Adrenal gland (tissue), 12 donors: ENCODE results near the gene SH3GL2. TPM values are rescaled to one million over a fixed set of nuclear protein-coding genes. Genes with fewer than 3 reads are reported as not detected.

ENCODE experiments used
- DNase-seq, 7 donors: peaks; one replicate each; pipeline ENCODE4 v3.0.0-alpha.2; 2019 to 2020
- H3K27ac ChIP-seq, 5 donors: fragments of 200-600 bp; sonication (generic) in 4 of 5; 1 replicate in 3 of 5; 2 replicates in 2 of 5; pipeline versions ENCODE4 v1.5.1 to v1.8.0; 2016 to 2020; ENCODE audit warnings: mild to moderate bottlenecking in 1 of 5
- H3K27me3 ChIP-seq: fragments of 200-600 bp; 2 replicates; pipeline ENCODE4 v1.8.0; 2021
- H3K36me3 ChIP-seq, 2 donors: fragments of 200-600 bp; replicated peaks in 1 of 2; 1 replicate in 1 of 2; 2 replicates in 1 of 2; pipeline versions ENCODE4 v1.5.1 to v1.8.0; 2018 to 2022
- H3K4me1 ChIP-seq, 2 donors: fragments of 200-600 bp; replicated peaks in 1 of 2; 1 replicate in 1 of 2; 2 replicates in 1 of 2; pipeline versions ENCODE4 v1.5.1 to v1.8.0; 2018 to 2021
- H3K4me3 ChIP-seq, 4 donors: fragments of 200-600 bp; sonication (generic) in 3 of 4; one replicate each; pipeline ENCODE4 v1.5.1; 2016 to 2018
- H3K9me3 ChIP-seq, 3 donors: fragments of 200-600 bp; sonication (generic) in 1 of 3; replicated peaks in 1 of 3; 1 replicate in 2 of 3; 2 replicates in 1 of 3; pipeline versions ENCODE4 v1.5.1 to v1.8.0; 2016 to 2021
- CTCF ChIP-seq, 6 experiments: fragments of 450-650 bp in 4 of 6; fragments of 200-600 bp in 2 of 6; sonication (generic) in 1 of 6; IDR thresholded peaks; 1 replicate in 5 of 6; 2 replicates in 1 of 6; pipeline versions ENCODE4 v1.5.1 to v1.8.0; 2016 to 2021; ENCODE audit warnings: antibody characterized with exemption in 6 of 6, mild to moderate bottlenecking in 2 of 6, moderate library complexity in 1 of 6
- POLR2A ChIP-seq, 2 donors: fragments of 450-650 bp; IDR thresholded peaks; one replicate each; pipeline ENCODE4 v1.6.1; 2017; ENCODE audit warnings: antibody characterized with exemption in 2 of 2, mild to moderate bottlenecking in 2 of 2, moderate library complexity in 1 of 2
- WGBS, 4 donors: extraction: QIAGEN DNeasy Blood & Tissue Kit in 2 of 4; methylation state at CpG; one replicate each; pipeline versions ENCODE4 v1.1.5 to v1.1.7; 2013 to 2017; 5-methylcytosine and 5-hydroxymethylcytosine counted together
- intact Hi-C, 2 donors: fragments of 100-400 bp; cut with DNase I; formaldehyde crosslinking; loops; one replicate each; pipeline versions ENCODE4 v1.14.1 to v1.15.0; 2022 to 2023
- polyA plus RNA-seq, 3 donors: library from polyadenylated mRNA; stranded (reverse); fragments of 200-250 nt in 2 of 3; fragments of 350-450 nt in 1 of 3; fragmentation: Illumina TruSeq in 1 of 3; extraction: RNeasy Lipid Tissue Mini Kit (QIAGEN cat#74804) in 1 of 3; gene quantifications; one replicate each; pipeline ENCODE4 v1.2.3, GENCODE V29; 2013 to 2014
- total RNA-seq, 9 donors: library from RNA; depleted of rRNA in 4 of 9; stranded (reverse); fragments of >200 nt in 4 of 9; fragments of 120-200 nt in 1 of 9; fragmentation: NEBNext Ultra II Directional in 1 of 9; extraction: Animal tissue kit (Norgen Biotek cat#: 25700) in 1 of 9; gene quantifications; one replicate each; pipeline versions ENCODE4 v1.1.0 to v1.2.4, GENCODE V29; 2013 to 2023
- donor health status: healthy with polysubstance abuse.
- donor health status: Bipolar disorder and iron deficiency.
- donor health status: DM: yes; HTN: yes; CAD: no.
- donor health status: DM: no; HTN: no; CAD: no.
- donor health status: DM: no; HTN: no; CAD: no.
- donor health status: DM: yes; HTN: yes; CAD: no.

Gene SH3GL2
- total and polyA plus RNA-seq, 12 donors = 0.07 to 0.29 (median 0.19) TPM; not detected in 8

DNA sequence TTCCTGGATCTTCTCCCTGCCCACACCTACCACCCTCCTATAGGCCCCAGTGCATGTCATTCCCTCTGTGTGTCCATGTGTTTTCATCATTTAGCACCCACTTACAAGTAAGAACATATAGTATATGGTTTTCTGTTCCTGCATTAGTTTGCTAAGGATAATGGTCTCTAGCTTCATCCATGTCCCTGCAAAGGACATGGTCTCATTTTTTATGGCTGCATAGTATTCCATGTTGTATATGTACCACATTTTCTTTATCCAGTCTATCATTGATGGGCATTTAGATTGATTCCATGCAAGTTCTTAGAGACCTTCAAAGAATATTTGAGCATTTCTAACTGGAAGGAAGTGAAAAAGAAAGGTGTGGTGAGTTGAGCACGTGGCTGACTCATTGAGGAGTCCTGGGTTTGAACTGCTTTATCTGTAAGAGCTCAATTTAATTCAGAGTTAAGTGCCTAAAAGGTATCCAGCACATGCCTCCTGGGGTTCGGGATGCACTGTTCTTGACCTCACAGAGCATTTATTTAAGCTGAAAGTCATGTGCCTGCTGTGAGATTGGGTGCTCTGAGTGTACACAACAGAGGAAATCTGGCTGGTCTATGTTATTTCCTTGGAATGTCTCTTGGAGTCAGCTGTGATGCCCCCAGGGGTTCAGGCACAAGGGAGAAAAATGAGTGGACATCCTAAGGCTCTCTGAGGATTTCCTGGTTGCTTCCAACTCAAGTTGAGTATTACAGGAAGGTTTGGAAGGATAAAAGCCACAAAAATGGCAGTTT, 56.4 kb downstream of the SH3GL2 start:
- no peaks in the 10 kb centered on the region for H3K27me3 ChIP-seq
- DNase-seq = no peak
- H3K27ac ChIP-seq = no peak overlapping the region
- no peaks in the 10 kb centered on the region for H3K36me3 ChIP-seq
- intact Hi-C loops = no loop called here
- WGBS, 4 donors = 57 to 68% (median 59%) methylated on average over 2 of the region's 2 CpGs
- H3K9me3 ChIP-seq = no peaks in the 10 kb centered on the region
- H3K4me1 ChIP-seq = no peaks in the 10 kb centered on the region
- H3K4me3 ChIP-seq = no peak overlapping the region
- TF ChIP-seq POLR2A (IDR thresholded peaks at IDR 0.05) (no peak), CTCF (IDR thresholded peaks at IDR 0.05) (no peak)

DNA sequence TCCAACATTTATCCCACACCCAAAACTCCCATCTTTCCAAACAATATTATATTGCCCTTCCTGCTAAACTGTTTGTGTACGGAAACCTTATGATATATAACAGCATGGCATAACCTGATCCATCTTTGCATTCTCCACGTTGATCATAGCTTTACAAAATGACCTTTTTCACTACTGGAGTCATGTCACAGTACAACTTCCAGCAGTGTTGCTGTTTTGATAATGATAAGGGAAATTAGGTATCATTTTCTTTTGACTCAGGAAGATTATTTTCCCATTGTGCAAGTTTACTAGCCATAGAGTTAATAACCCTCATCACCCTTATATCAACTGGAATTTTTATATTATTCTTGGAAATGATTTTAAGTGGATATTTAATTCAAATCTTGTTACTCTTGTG, 57.5 kb downstream of the SH3GL2 start:
- DNase-seq = no peak
- intact Hi-C loops = no loop called here
- Histone ChIP-seq H3K27me3 (no peaks in the 10 kb centered on the region), H3K4me1 (no peaks in the 10 kb centered on the region), H3K36me3 (no peaks in the 10 kb centered on the region), H3K9me3 (no peaks in the 10 kb centered on the region), H3K27ac (no peak overlapping the region), H3K4me3 (no peak overlapping the region)
- 20 to 62% (median 47%) methylated on average over 2 of the region's 2 CpGs for WGBS, 4 donors
- TF ChIP-seq CTCF (IDR thresholded peaks at IDR 0.05) (no peak), POLR2A (IDR thresholded peaks at IDR 0.05) (no peak)

DNA sequence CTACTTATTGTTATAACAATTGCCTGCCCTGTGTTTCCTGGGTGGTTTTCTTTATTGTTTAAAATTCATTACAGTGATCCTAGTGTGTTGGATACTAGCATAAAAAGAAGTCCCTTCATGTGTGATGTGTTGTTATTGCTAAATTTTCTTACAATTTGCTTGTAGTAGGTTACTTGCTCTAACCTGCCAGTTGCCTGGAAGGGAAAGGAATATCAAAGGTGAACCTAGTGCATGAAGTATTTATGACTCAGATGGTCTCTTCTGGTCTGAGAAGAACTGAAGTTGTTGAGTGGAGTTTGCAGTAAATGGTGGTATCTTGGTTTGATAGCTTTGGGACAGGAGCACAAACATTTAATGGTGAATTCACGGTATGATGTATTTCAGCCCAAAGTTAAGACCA, 58.0 kb downstream of the SH3GL2 start:
- Histone ChIP-seq H3K27ac (no peak overlapping the region), H3K4me1 (no peaks in the 10 kb centered on the region), H3K27me3 (no peaks in the 10 kb centered on the region), H3K4me3 (no peak overlapping the region), H3K36me3 (no peaks in the 10 kb centered on the region), H3K9me3 (no peaks in the 10 kb centered on the region)
- no peak for DNase-seq
- no peak for TF ChIP-seq POLR2A (IDR thresholded peaks at IDR 0.05)
- TF ChIP-seq CTCF (IDR thresholded peaks at IDR 0.05) = no peak
- 69 to 94% (median 81%) methylated on average over 1 of the region's 1 CpG for WGBS, 4 donors
- intact Hi-C loops = no loop called here

- H3K4me3 ChIP-seq = no peak overlapping the region
- no peak for DNase-seq
- no peaks in the 10 kb centered on the region for H3K9me3 ChIP-seq
- H3K4me1 ChIP-seq = no peaks in the 10 kb centered on the region
- no peaks in the 10 kb centered on the region for H3K36me3 ChIP-seq
- no peak for TF ChIP-seq POLR2A (IDR thresholded peaks at IDR 0.05)
- TF ChIP-seq CTCF (IDR thresholded peaks at IDR 0.05) = no peak
- intact Hi-C loops = no loop called here
- 60 to 65% (median 62%) methylated on average over 3 of the region's 3 CpGs for WGBS, 4 donors
- no peak overlapping the region for H3K27ac ChIP-seq
- no peaks in the 10 kb centered on the region for H3K27me3 ChIP-seq
These were observed 58.4 kb downstream of the SH3GL2 start for GRCh38 chr9:17637229-17637628.
